Measurements from ENCODE around the gene NUDT14.

- TF ChIP-seq POLR2A (IDR thresholded peaks at IDR 0.05) = no peak
- TF ChIP-seq CTCF (IDR thresholded peaks at IDR 0.05) = no peak
These were observed 36.7 kb upstream of the NUDT14 start for GRCh38 chr14:105217774-105218173.

All from prostate gland (tissue), 2 donors.